Mesenchymal stem cell (in vitro differentiated cells and primary cell): ENCODE measurements around the gene WBP2.

ENCODE experiments used
- DNase-seq: peaks from one replicate; pipeline ENCODE4 v3.0.0-alpha.2; 2013
- H2AFZ ChIP-seq: one replicate; pipeline ENCODE4 v1.6.1; 2013; ENCODE audit warnings: low read depth, mild to moderate bottlenecking, control low read depth, inconsistent platforms, low read length, moderate library complexity
- H2AK5ac ChIP-seq: 2 replicates; pipeline ENCODE4 v1.6.1; 2013; ENCODE audit warnings: low read length, moderate library complexity, mild to moderate bottlenecking, inconsistent platforms; ENCODE audit not compliant: severe bottlenecking
- H2BK120ac ChIP-seq: one replicate; pipeline ENCODE4 v1.6.1; 2013; ENCODE audit warnings: low read depth, mild to moderate bottlenecking, inconsistent platforms, low read length, moderate library complexity
- H2BK12ac ChIP-seq, 2 experiments: one replicate each; pipeline ENCODE4 v1.6.1; 2013; ENCODE audit warnings: inconsistent platforms in 2 of 2, low read length in 2 of 2, mild to moderate bottlenecking in 2 of 2, moderate library complexity in 2 of 2, control low read depth in 1 of 2
- H2BK15ac ChIP-seq: one replicate; pipeline ENCODE4 v1.6.1; 2013; ENCODE audit warnings: mild to moderate bottlenecking, low read depth, inconsistent platforms; ENCODE audit not compliant: poor library complexity, severe bottlenecking
- H2BK5ac ChIP-seq: 2 replicates; pipeline ENCODE4 v1.6.1; 2013; ENCODE audit warnings: low read depth, mild to moderate bottlenecking, low read length, control low read depth, inconsistent platforms; ENCODE audit not compliant: poor library complexity, severe bottlenecking
- H3K14ac ChIP-seq, 2 experiments: one replicate each; pipeline ENCODE4 v1.6.1; 2013; ENCODE audit warnings: inconsistent platforms in 2 of 2, low read length in 2 of 2, control low read depth in 1 of 2, mild to moderate bottlenecking in 1 of 2, moderate library complexity in 1 of 2
- H3K18ac ChIP-seq, 2 experiments: one replicate each; pipeline ENCODE4 v1.6.1; 2013; ENCODE audit warnings: inconsistent platforms in 2 of 2, low read length in 2 of 2, control low read depth in 1 of 2, low read depth in 1 of 2, mild to moderate bottlenecking in 1 of 2
- H3K23ac ChIP-seq, 2 experiments: one replicate each; pipeline ENCODE4 v1.6.1; 2013; ENCODE audit warnings: inconsistent platforms in 2 of 2, low read length in 2 of 2, mild to moderate bottlenecking in 2 of 2, moderate library complexity in 2 of 2, control low read depth in 1 of 2
- H3K27ac ChIP-seq: 2 replicates; pipeline ENCODE4 v1.5.1; 2013; ENCODE audit warnings: mild to moderate bottlenecking, moderate library complexity, low read length, control low read depth, inconsistent platforms; ENCODE audit not compliant: poor library complexity, severe bottlenecking
- H3K27me3 ChIP-seq, 2 experiments: 2 replicates each; pipeline versions ENCODE4 v1.6.1 to v1.7.0; 2013; ENCODE audit warnings: low read length in 2 of 2, mild to moderate bottlenecking in 2 of 2, moderate library complexity in 2 of 2, control low read depth in 1 of 2, inconsistent platforms in 1 of 2; ENCODE audit not compliant: control insufficient read depth in 1 of 2, insufficient read depth in 1 of 2
- H3K36me3 ChIP-seq, 2 experiments: 2 replicates each; pipeline versions ENCODE4 v1.6.1 to v1.7.0; 2013; ENCODE audit warnings: low read length in 2 of 2, control low read depth in 1 of 2, inconsistent platforms in 1 of 2, low read depth in 1 of 2, mild to moderate bottlenecking in 1 of 2; ENCODE audit not compliant: insufficient read depth in 2 of 2, control insufficient read depth in 1 of 2
- H3K4ac ChIP-seq, 2 experiments: one replicate each; pipeline ENCODE4 v1.6.1; 2013; ENCODE audit warnings: inconsistent platforms in 2 of 2, low read length in 2 of 2, mild to moderate bottlenecking in 2 of 2, moderate library complexity in 2 of 2, control low read depth in 1 of 2, low read depth in 1 of 2
- H3K4me1 ChIP-seq: 2 replicates; pipeline ENCODE4 v1.6.1; 2013; ENCODE audit warnings: low read depth, low read length, control low read depth; ENCODE audit not compliant: control insufficient read depth, insufficient read depth
- H3K4me2 ChIP-seq: 2 replicates; pipeline ENCODE4 v1.6.1; 2013; ENCODE audit warnings: low read length, mild to moderate bottlenecking, inconsistent platforms; ENCODE audit not compliant: poor library complexity, severe bottlenecking
- H3K4me3 ChIP-seq, 2 experiments: 2 replicates each; pipeline versions ENCODE4 v1.5.1 to v1.7.0; 2013; ENCODE audit warnings: low read length in 2 of 2, mild to moderate bottlenecking in 2 of 2, control low read depth in 1 of 2, low read depth in 1 of 2; ENCODE audit not compliant: insufficient read depth in 1 of 2
- H3K79me1 ChIP-seq: replicated peaks from 2 replicates; pipeline ENCODE4 v1.6.1; 2013; ENCODE audit warnings: mild to moderate bottlenecking, control low read depth, low read length, inconsistent platforms; ENCODE audit not compliant: poor library complexity, severe bottlenecking
- H3K9ac ChIP-seq: 2 replicates; pipeline ENCODE4 v1.7.0; 2013; ENCODE audit warnings: mild to moderate bottlenecking, low read length, moderate library complexity
- H3K9me3 ChIP-seq: 2 replicates; pipeline ENCODE4 v1.7.0; 2013; ENCODE audit warnings: mild to moderate bottlenecking, low read length; ENCODE audit not compliant: control insufficient read depth
- H4K8ac ChIP-seq: one replicate; pipeline ENCODE4 v1.6.1; 2013; ENCODE audit warnings: inconsistent platforms, mild to moderate bottlenecking, low read length, moderate library complexity
- H4K91ac ChIP-seq: one replicate; pipeline ENCODE4 v1.6.1; 2013; ENCODE audit warnings: mild to moderate bottlenecking, low read length, inconsistent platforms
- WGBS: methylation state at CpG from one replicate; pipeline ENCODE4 v1.1.7; 2013; ENCODE audit warnings: mixed read lengths; 5-methylcytosine and 5-hydroxymethylcytosine counted together

Gene WBP2

GRCh38 chr17:75894049-75894733, 39.1 kb upstream of the WBP2 start:
- Histone ChIP-seq H2BK12ac (no peak overlapping the region), H3K18ac (no peak overlapping the region), H3K4me1 (peaks cover 28% of the 10 kb centered on the region), H4K8ac (peak overlapping the region; percentile 69), H3K9ac (peak overlapping the region; percentile 24), H2BK5ac (no peak overlapping the region), H3K4me2 (no peak overlapping the region), H3K23ac (no peak overlapping the region), H3K36me3 (peaks cover 46 to 53% of the 10 kb centered on the region in 2 experiments), H3K27me3 (no peaks in the 10 kb centered on the region), H3K4ac (peak overlapping the region in 1 of 2 experiments; percentile 9), H2AK5ac (no peak overlapping the region), H3K79me1 (peaks cover 25% of the 10 kb centered on the region), H3K9me3 (no peaks in the 10 kb centered on the region), H4K91ac (peak overlapping the region; percentile 70), H3K14ac (no peak overlapping the region), H2AFZ (no peak overlapping the region), H2BK120ac (no peak overlapping the region), H2BK15ac (no peak overlapping the region), H3K4me3 (peak overlapping the region in 1 of 2 experiments; percentile 20), H3K27ac (no peak overlapping the region)
- 89% methylated on average over 22 of the region's 22 CpGs for WGBS
- DNase-seq: no peak

- H3K9ac ChIP-seq: no peak overlapping the region
- no peak overlapping the region for H2BK15ac ChIP-seq
- H2BK120ac ChIP-seq: no peak overlapping the region
- H3K4ac ChIP-seq: peak overlapping the region in 1 of 2 experiments; percentile 9
- H3K4me1 ChIP-seq: peaks cover 28% of the 10 kb centered on the region
- no peak overlapping the region for H4K8ac ChIP-seq
- no peak overlapping the region for H2AFZ ChIP-seq
- WGBS: 94% methylated on average over 18 of the region's 18 CpGs
- DNase-seq: no peak
- no peak overlapping the region for H2BK12ac ChIP-seq
- no peak overlapping the region for H2BK5ac ChIP-seq
- no peak overlapping the region for H3K4me3 ChIP-seq
- no peak overlapping the region for H3K27ac ChIP-seq
- H3K9me3 ChIP-seq: no peaks in the 10 kb centered on the region
- H3K79me1 ChIP-seq: peaks cover 22% of the 10 kb centered on the region
- no peak overlapping the region for H3K23ac ChIP-seq
- no peak overlapping the region for H3K18ac ChIP-seq
- no peaks in the 10 kb centered on the region for H3K27me3 ChIP-seq
- H3K4me2 ChIP-seq: no peak overlapping the region
- no peak overlapping the region for H2AK5ac ChIP-seq
- H4K91ac ChIP-seq: peak overlapping the region; percentile 70
- peaks cover 40 to 48% of the 10 kb centered on the region in 2 experiments for H3K36me3 ChIP-seq
- H3K14ac ChIP-seq: no peak overlapping the region
Observed at GRCh38 chr17:75893305-75894048, 38.3 kb upstream of the WBP2 start.

- H3K9ac ChIP-seq: no peak overlapping the region
- H2AFZ ChIP-seq: no peak overlapping the region
- no peak overlapping the region for H4K91ac ChIP-seq
- H3K4ac ChIP-seq: no peak overlapping the region
- peak overlapping the region in 1 of 2 experiments; percentile 10 for H3K23ac ChIP-seq
- no peaks in the 10 kb centered on the region for H3K27me3 ChIP-seq
- DNase-seq: no peak
- no peak overlapping the region for H3K27ac ChIP-seq
- H3K14ac ChIP-seq: no peak overlapping the region
- H3K9me3 ChIP-seq: no peaks in the 10 kb centered on the region
- H2BK120ac ChIP-seq: no peak overlapping the region
- no peak overlapping the region for H4K8ac ChIP-seq
- H2BK12ac ChIP-seq: no peak overlapping the region
- peaks cover 22% of the 10 kb centered on the region for H3K79me1 ChIP-seq
- H3K36me3 ChIP-seq: peaks cover 33 to 42% of the 10 kb centered on the region in 2 experiments
- H2BK15ac ChIP-seq: peak overlapping the region; percentile 44
- no peak overlapping the region for H2AK5ac ChIP-seq
- WGBS: 97% methylated on average over 16 of the region's 16 CpGs
- H3K18ac ChIP-seq: no peak overlapping the region
- H3K4me2 ChIP-seq: no peak overlapping the region
- H3K4me3 ChIP-seq: no peak overlapping the region
- peaks cover 27% of the 10 kb centered on the region for H3K4me1 ChIP-seq
- H2BK5ac ChIP-seq: no peak overlapping the region
Observed at GRCh38 chr17:75892556-75893224, 37.6 kb upstream of the WBP2 start.
